GM18519 (cell line): Measurements from ENCODE around the gene ATG7.
"Not testable (repeated sequence)": the region's sequence is repeated elsewhere in the genome, so short reads cannot be mapped to it uniquely, and the experiment has no call there.

Experiments
- ATAC-seq: cut with Tn5 transposase; IDR thresholded peaks from one replicate; pipeline ENCODE4 v1.9.1; 2021; ENCODE audit warnings: mild to moderate bottlenecking, moderate library complexity; ENCODE audit not compliant: unreplicated experiment, low FRiP score

Gene ATG7

GRCh38 chr3:11250902-11251806, 21.0 kb upstream of the ATG7 start:
- no peak for ATAC-seq

GRCh38 chr3:11251807-11252176, 20.4 kb upstream of the ATG7 start:
- no peak for ATAC-seq

- ATAC-seq: no peak
Measured at GRCh38 chr3:11254876-11255275, 17.3 kb upstream of the ATG7 start.

GRCh38 chr3:11255537-11255936, 16.7 kb upstream of the ATG7 start:
- ATAC-seq: not testable (repeated sequence)

GRCh38 chr3:11258958-11259357, 13.2 kb upstream of the ATG7 start:
- no peak for ATAC-seq

- no peak for ATAC-seq
Measured at GRCh38 chr3:11260460-11260859, 11.7 kb upstream of the ATG7 start.

GRCh38 chr3:11269007-11269406, 3.2 kb upstream of the ATG7 start:
- ATAC-seq: no peak

- no peak for ATAC-seq
Measured at GRCh38 chr3:11272906-11273574, 843 bp downstream of the ATG7 start.

GRCh38 chr3:11273891-11274291, 1.7 kb downstream of the ATG7 start:
- no peak for ATAC-seq

- no peak for ATAC-seq
Measured at GRCh38 chr3:11274566-11275142, 2.5 kb downstream of the ATG7 start.

GRCh38 chr3:11275926-11276325, 3.7 kb downstream of the ATG7 start:
- no peak for ATAC-seq

- no peak for ATAC-seq
Measured at GRCh38 chr3:11276901-11277300, 4.7 kb downstream of the ATG7 start.

GRCh38 chr3:11282250-11283138, 10.3 kb downstream of the ATG7 start:
- ATAC-seq: no peak

- ATAC-seq: no peak
Measured at GRCh38 chr3:11283139-11283475, 10.9 kb downstream of the ATG7 start.

GRCh38 chr3:11284011-11284410, 11.8 kb downstream of the ATG7 start:
- ATAC-seq: no peak

GRCh38 chr3:11285471-11285870, 13.3 kb downstream of the ATG7 start:
- ATAC-seq: no peak

GRCh38 chr3:11287404-11287803, 15.2 kb downstream of the ATG7 start:
- no peak for ATAC-seq

GRCh38 chr3:11288021-11288491, 15.9 kb downstream of the ATG7 start:
- no peak for ATAC-seq

GRCh38 chr3:11288786-11289637, 16.8 kb downstream of the ATG7 start:
- ATAC-seq: peak; percentile 54

GRCh38 chr3:11289864-11290263, 17.7 kb downstream of the ATG7 start:
- ATAC-seq: no peak
